ENCODE measurements around the gene NDUFA8. TPM values are rescaled to one million over a fixed set of nuclear protein-coding genes. Genes with fewer than 3 reads are reported as not detected.

Gene NDUFA8
- total RNA-seq, 4 donors from 2014 or later, result 16.1 to 59.5 (median 40.3) TPM

DNA sequence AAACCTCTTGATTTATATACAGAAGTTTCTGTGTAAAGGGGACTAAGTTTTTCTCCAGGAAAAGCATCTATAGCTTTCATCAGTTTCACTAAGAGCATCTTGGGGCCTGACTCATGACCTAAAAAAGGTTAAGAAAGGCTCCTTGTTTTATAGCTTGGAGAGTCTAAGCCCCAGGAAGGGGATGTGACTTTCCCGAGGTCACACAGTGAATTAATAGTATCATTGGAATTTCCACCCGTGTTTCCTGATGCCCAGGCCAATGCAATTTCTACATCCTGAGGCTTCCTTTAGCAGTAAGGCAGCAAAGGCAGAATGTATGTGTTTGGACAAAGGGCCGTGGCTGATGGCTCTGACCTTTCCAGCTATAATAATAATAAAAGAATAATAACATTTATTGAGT, 8.8 kb upstream of the NDUFA8 start:
- intact Hi-C loops (cut with DNase I; ENCODE audit: low total_unique reads) (no loop called here), in situ Hi-C loops (cut with MboI; ENCODE audit: low pct_ligation_motif_present in 1 of 4, low pct_unique_long_range_greater_than_20kb in 1 of 4, low sequenced_read_pairs in 3 of 4) (no loop called here)
- WGBS, 2 donors (ENCODE audit: low coverage in 1 of 2), result 65% methylated on average over 3 of the region's 3 CpGs; no CpG with 5 or more reads in 1 of the 2 donors
- Histone ChIP-seq H3K4me3 (no peak overlapping the region), H3K27me3 (peaks cover 6% of the 10 kb centered on the region), H3K4me1 (no peaks in the 10 kb centered on the region), H3K36me3 (no peaks in the 10 kb centered on the region), H3K9me3 (no peaks in the 10 kb centered on the region), H3K27ac (no peak overlapping the region)
- no peak for TF ChIP-seq EP300 (IDR thresholded peaks at IDR 0.05; ENCODE audit: low read depth)
- TF ChIP-seq POLR2AphosphoS5 (IDR thresholded peaks at IDR 0.05), result no peak
- TF ChIP-seq, protein P1, sequence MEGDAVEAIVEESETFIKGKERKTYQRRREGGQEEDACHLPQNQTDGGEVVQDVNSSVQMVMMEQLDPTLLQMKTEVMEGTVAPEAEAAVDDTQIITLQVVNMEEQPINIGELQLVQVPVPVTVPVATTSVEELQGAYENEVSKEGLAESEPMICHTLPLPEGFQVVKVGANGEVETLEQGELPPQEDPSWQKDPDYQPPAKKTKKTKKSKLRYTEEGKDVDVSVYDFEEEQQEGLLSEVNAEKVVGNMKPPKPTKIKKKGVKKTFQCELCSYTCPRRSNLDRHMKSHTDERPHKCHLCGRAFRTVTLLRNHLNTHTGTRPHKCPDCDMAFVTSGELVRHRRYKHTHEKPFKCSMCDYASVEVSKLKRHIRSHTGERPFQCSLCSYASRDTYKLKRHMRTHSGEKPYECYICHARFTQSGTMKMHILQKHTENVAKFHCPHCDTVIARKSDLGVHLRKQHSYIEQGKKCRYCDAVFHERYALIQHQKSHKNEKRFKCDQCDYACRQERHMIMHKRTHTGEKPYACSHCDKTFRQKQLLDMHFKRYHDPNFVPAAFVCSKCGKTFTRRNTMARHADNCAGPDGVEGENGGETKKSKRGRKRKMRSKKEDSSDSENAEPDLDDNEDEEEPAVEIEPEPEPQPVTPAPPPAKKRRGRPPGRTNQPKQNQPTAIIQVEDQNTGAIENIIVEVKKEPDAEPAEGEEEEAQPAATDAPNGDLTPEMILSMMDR (IDR thresholded peaks at IDR 0.05), result no peak
- TF ChIP-seq POLR2A (IDR thresholded peaks at IDR 0.05), result no peak
- no peak for DNase-seq

DNA sequence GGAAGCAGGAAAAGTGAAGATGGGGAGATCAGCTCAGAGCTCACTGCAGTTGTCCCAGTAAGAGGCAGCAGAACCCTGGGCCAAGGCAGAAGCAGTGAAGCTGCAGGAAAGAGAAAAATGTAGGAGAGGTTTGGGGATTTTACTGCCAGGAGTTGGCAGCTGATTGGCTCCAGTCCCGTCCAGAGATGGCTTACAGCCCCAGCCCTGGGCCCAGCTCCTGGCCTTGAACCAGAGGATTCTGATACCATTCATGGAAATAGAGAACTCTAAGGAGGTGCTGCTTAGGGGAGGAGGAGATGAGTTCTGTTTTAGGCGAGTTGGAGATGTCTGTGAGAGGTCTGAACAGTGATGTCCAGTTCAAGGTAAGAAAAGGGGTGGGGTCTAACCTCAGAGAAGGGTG, 4.7 kb upstream of the NDUFA8 start:
- TF ChIP-seq POLR2AphosphoS5 (IDR thresholded peaks at IDR 0.05), result peak in 1 of 3 donors; percentile 36
- no peak for TF ChIP-seq POLR2A (IDR thresholded peaks at IDR 0.05)
- intact Hi-C loops (cut with DNase I; ENCODE audit: low total_unique reads), result no loop called here
- Histone ChIP-seq H3K27ac (peak overlapping the region in 3 of 4 donors; percentile 7 to 45 (median 35)), H3K36me3 (no peaks in the 10 kb centered on the region), H3K27me3 (peaks cover 6% of the 10 kb centered on the region), H3K9me3 (no peaks in the 10 kb centered on the region), H3K4me3 (no peak overlapping the region), H3K4me1 (no peaks in the 10 kb centered on the region)
- WGBS, 2 donors (ENCODE audit: low coverage in 1 of 2), result 17 to 30% methylated on average over 2 of the region's 2 CpGs
- peak; percentile 18 for DNase-seq
- in situ Hi-C loops (cut with MboI; ENCODE audit: low pct_ligation_motif_present in 1 of 4, low pct_unique_long_range_greater_than_20kb in 1 of 4, low sequenced_read_pairs in 3 of 4), result no loop called here

DNA sequence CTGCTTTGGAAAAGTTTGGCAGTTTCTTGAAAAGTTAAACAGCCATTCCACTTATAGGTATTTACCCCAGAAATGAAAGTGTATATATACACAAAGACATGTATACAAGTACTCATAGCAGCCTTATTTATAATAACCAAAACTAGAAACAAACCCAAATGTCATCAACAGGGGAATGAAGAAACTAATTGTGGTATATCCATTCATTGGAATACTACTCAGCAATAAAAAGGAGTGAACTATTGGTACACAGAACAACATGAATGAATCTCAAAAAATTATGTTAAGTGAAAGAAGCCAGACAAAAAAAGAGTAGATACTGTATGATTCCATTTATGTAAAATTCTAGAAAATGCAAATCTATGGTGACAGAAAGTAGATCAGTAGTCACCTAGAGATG, 2.8 kb upstream of the NDUFA8 start:
- DNase-seq, result no peak
- Histone ChIP-seq H3K4me1 (peaks cover 5 to 14% (median 11%) of the 10 kb centered on the region in 4 donors), H3K36me3 (no peaks in the 10 kb centered on the region), H3K27me3 (peaks cover 6% of the 10 kb centered on the region), H3K4me3 (no peak overlapping the region), H3K9me3 (no peaks in the 10 kb centered on the region), H3K27ac (no peak overlapping the region)
- intact Hi-C loops (cut with DNase I; ENCODE audit: low total_unique reads), result no loop called here
- TF ChIP-seq, protein P1 (IDR thresholded peaks at IDR 0.05), result no peak
- no peak for TF ChIP-seq POLR2A (IDR thresholded peaks at IDR 0.05)
- no peak for TF ChIP-seq POLR2AphosphoS5 (IDR thresholded peaks at IDR 0.05)
- no peak for TF ChIP-seq EP300 (IDR thresholded peaks at IDR 0.05; ENCODE audit: low read depth)
- in situ Hi-C loops (cut with MboI; ENCODE audit: low pct_ligation_motif_present in 1 of 4, low pct_unique_long_range_greater_than_20kb in 1 of 4, low sequenced_read_pairs in 3 of 4), result no loop called here

DNA sequence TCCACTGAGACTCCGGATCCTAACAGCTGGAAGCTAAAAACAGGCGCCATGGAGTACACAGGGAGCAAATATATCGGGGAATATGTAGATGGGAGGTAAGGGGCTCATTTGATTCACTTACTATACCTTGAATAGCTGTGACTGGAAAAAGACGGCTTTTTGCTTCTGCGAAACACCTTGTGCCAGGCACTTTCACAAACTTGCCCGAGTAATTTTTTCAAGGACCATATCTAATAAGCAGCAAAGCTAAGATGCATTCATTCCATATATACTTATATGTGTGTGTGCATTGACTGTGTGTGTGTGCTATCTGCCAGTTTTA, 307 bp upstream of the NDUFA8 start:
- 20 to 25% methylated on average over 1 to 6 of the region's 6 CpGs for WGBS, 2 donors (ENCODE audit: low coverage in 1 of 2)
- no peaks in the 10 kb centered on the region for H3K36me3 ChIP-seq
- intact Hi-C loops (cut with DNase I; ENCODE audit: low total_unique reads), result no loop called here
- H3K4me1 ChIP-seq, result peaks cover 8 to 22% (median 16%) of the 10 kb centered on the region in 4 donors
- in situ Hi-C loops (cut with MboI; ENCODE audit: low pct_ligation_motif_present in 1 of 4, low pct_unique_long_range_greater_than_20kb in 1 of 4, low sequenced_read_pairs in 3 of 4), result no loop called here
- H3K4me3 ChIP-seq, result peak overlapping the region in 3 of 4 donors; percentile 63 to 95 (median 91)
- H3K27ac ChIP-seq, result peak overlapping the region in 3 of 4 donors; percentile 83 to 93 (median 87)
- no peak for DNase-seq
- H3K9me3 ChIP-seq, result no peaks in the 10 kb centered on the region
- H3K27me3 ChIP-seq, result no peaks in the 10 kb centered on the region
- TF ChIP-seq EP300 (IDR thresholded peaks at IDR 0.05; ENCODE audit: low read depth) (no peak), POLR2AphosphoS5 (IDR thresholded peaks at IDR 0.05) (no peak), POLR2A (IDR thresholded peaks at IDR 0.05) (no peak)
- TF ChIP-seq, protein P1 (IDR thresholded peaks at IDR 0.05), result no peak

DNA sequence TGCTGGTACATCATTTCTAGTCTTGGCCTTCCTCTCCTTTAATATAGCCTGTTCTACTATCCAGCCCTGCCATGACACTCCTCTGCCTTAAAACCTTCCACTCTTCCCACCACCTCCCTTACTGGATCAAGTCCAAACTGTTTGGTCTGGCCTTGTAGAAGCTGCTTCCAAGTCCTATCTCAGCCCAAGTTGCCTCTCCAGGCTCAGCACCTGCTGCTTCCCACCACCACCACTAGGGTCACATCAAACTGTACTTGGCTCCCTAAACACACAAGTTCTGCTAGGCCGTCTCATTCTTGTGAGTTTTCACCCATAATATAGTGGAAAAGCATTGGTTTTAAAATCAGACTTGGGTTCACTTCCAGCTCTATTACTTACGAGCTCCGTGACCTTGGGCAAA, 1.4 kb downstream of the NDUFA8 start:
- intact Hi-C loops (cut with DNase I; ENCODE audit: low total_unique reads) (no loop called here), in situ Hi-C loops (cut with MboI; ENCODE audit: low pct_ligation_motif_present in 1 of 4, low pct_unique_long_range_greater_than_20kb in 1 of 4, low sequenced_read_pairs in 3 of 4) (no loop called here)
- no peak overlapping the region for H3K4me3 ChIP-seq
- 80 to 83% methylated on average over 3 of the region's 3 CpGs for WGBS, 2 donors (ENCODE audit: low coverage in 1 of 2)
- DNase-seq, result peak; percentile 26
- H3K27me3 ChIP-seq, result no peaks in the 10 kb centered on the region
- H3K36me3 ChIP-seq, result no peaks in the 10 kb centered on the region
- TF ChIP-seq, protein P1 (IDR thresholded peaks at IDR 0.05), result peak; percentile 35 to 54 (median 50)
- TF ChIP-seq POLR2A (IDR thresholded peaks at IDR 0.05), result no peak
- no peak overlapping the region for H3K27ac ChIP-seq
- no peaks in the 10 kb centered on the region for H3K9me3 ChIP-seq
- peaks cover 8 to 22% (median 16%) of the 10 kb centered on the region in 4 donors for H3K4me1 ChIP-seq

All from transverse colon (tissue), 4 donors.